Suppressor macrophage (primary cell): ENCODE data around the gene HOXD1.

Source experiments
- DNase-seq, 4 experiments: peaks; one replicate each; pipeline ENCODE4 v3.0.0-alpha.2; 2020 to 2022

The HOXD1 gene

GRCh38 chr2:176165370-176166050 lies 23.0 kb upstream of the HOXD1 start:
- no peak for DNase-seq

- DNase-seq = no peak
Observed at GRCh38 chr2:176166272-176166671, 22.2 kb upstream of the HOXD1 start.

- no peak for DNase-seq
Observed at GRCh38 chr2:176167398-176167797, 21.1 kb upstream of the HOXD1 start.

GRCh38 chr2:176169181-176169580 lies 19.3 kb upstream of the HOXD1 start:
- no peak for DNase-seq

GRCh38 chr2:176169711-176170110 lies 18.8 kb upstream of the HOXD1 start:
- DNase-seq = no peak

- no peak for DNase-seq
Observed at GRCh38 chr2:176170602-176171305, 17.7 kb upstream of the HOXD1 start.

- DNase-seq = no peak
Observed at GRCh38 chr2:176171351-176172006, 17.0 kb upstream of the HOXD1 start.

- DNase-seq = no peak
Observed at GRCh38 chr2:176172007-176172894, 16.2 kb upstream of the HOXD1 start.

GRCh38 chr2:176172895-176173566 lies 15.4 kb upstream of the HOXD1 start:
- DNase-seq = no peak

GRCh38 chr2:176173567-176174381 lies 14.7 kb upstream of the HOXD1 start:
- DNase-seq = no peak

- DNase-seq = no peak
Observed at GRCh38 chr2:176174382-176174823, 14.1 kb upstream of the HOXD1 start.

- no peak for DNase-seq
Observed at GRCh38 chr2:176174824-176175708, 13.4 kb upstream of the HOXD1 start.

- DNase-seq = no peak
Observed at GRCh38 chr2:176175709-176176607, 12.5 kb upstream of the HOXD1 start.

- no peak for DNase-seq
Observed at GRCh38 chr2:176177580-176178037, 10.9 kb upstream of the HOXD1 start.

GRCh38 chr2:176178038-176178756 lies 10.3 kb upstream of the HOXD1 start:
- DNase-seq = no peak

GRCh38 chr2:176178757-176179295 lies 9.6 kb upstream of the HOXD1 start:
- DNase-seq = no peak

- DNase-seq = no peak
Observed at GRCh38 chr2:176181551-176181950, 6.9 kb upstream of the HOXD1 start.

- DNase-seq = no peak
Observed at GRCh38 chr2:176182671-176183070, 5.8 kb upstream of the HOXD1 start.
